Right hindlimb (tissue), 1 donor: ENCODE measurements around the gene ELP4.
"Not testable (repeated sequence)": the region's sequence is repeated elsewhere in the genome, so short reads cannot be mapped to it uniquely, and the experiment has no call there.

Experiments used
- DNase-seq: peaks from one replicate; pipeline ENCODE4 v3.0.0-alpha.2; 2018

ELP4 gene

GRCh38 chr11:31649129-31649966 is 139.8 kb downstream of the ELP4 start:
- no peak for DNase-seq

- DNase-seq = no peak
Measured at GRCh38 chr11:31651208-31651607, 141.6 kb downstream of the ELP4 start.

GRCh38 chr11:31651822-31652221 is 142.3 kb downstream of the ELP4 start:
- no peak for DNase-seq

- no peak for DNase-seq
Measured at GRCh38 chr11:31652528-31652927, 143.0 kb downstream of the ELP4 start.

- DNase-seq = no peak
Measured at GRCh38 chr11:31655483-31655882, 145.9 kb downstream of the ELP4 start.

GRCh38 chr11:31656051-31656450 is 146.5 kb downstream of the ELP4 start:
- DNase-seq = no peak

- DNase-seq = no peak
Measured at GRCh38 chr11:31657091-31657490, 147.5 kb downstream of the ELP4 start.

- DNase-seq = no peak
Measured at GRCh38 chr11:31664129-31664528, 154.6 kb downstream of the ELP4 start.

- no peak for DNase-seq
Measured at GRCh38 chr11:31664954-31665353, 155.4 kb downstream of the ELP4 start.

- DNase-seq = no peak
Measured at GRCh38 chr11:31671681-31672080, 162.1 kb downstream of the ELP4 start.

- DNase-seq = not testable (repeated sequence)
Measured at GRCh38 chr11:31673108-31673507, 163.5 kb downstream of the ELP4 start.

- no peak for DNase-seq
Measured at GRCh38 chr11:31676280-31676982, 166.9 kb downstream of the ELP4 start.

GRCh38 chr11:31680770-31681169 is 171.2 kb downstream of the ELP4 start:
- no peak for DNase-seq

- no peak for DNase-seq
Measured at GRCh38 chr11:31687256-31687655, 177.7 kb downstream of the ELP4 start.

GRCh38 chr11:31687861-31688260 is 178.3 kb downstream of the ELP4 start:
- no peak for DNase-seq

GRCh38 chr11:31689559-31689958 is 180.0 kb downstream of the ELP4 start:
- no peak for DNase-seq

GRCh38 chr11:31690041-31690440 is 180.5 kb downstream of the ELP4 start:
- no peak for DNase-seq

GRCh38 chr11:31690516-31690915 is 180.9 kb downstream of the ELP4 start:
- no peak for DNase-seq

- DNase-seq = no peak
Measured at GRCh38 chr11:31692466-31692865, 182.9 kb downstream of the ELP4 start.

GRCh38 chr11:31697049-31697448 is 187.5 kb downstream of the ELP4 start:
- DNase-seq = not testable (repeated sequence)

GRCh38 chr11:31699066-31699465 is 189.5 kb downstream of the ELP4 start:
- DNase-seq = no peak

GRCh38 chr11:31702966-31703365 is 193.4 kb downstream of the ELP4 start:
- DNase-seq = no peak

- no peak for DNase-seq
Measured at GRCh38 chr11:31706357-31706756, 196.8 kb downstream of the ELP4 start.

GRCh38 chr11:31711137-31711536 is 201.6 kb downstream of the ELP4 start:
- no peak for DNase-seq
